Body of pancreas (tissue), 4 donors: ENCODE data around the gene SYCE3. TPM values are rescaled to one million over a fixed set of nuclear protein-coding genes. Genes with fewer than 3 reads are reported as not detected.

Source experiments
- ATAC-seq: fragments of 150-250 bp; one replicate; pipeline ENCODE4 v1.9.1; 2016
- DNase-seq, 4 donors: peaks; one replicate each; pipeline ENCODE4 v3.0.0-alpha.2; 2019
- H3K27ac ChIP-seq, 4 donors: fragments of 200-600 bp; sonication (generic); 1 replicate in 3 of 4; 2 replicates in 1 of 4; pipeline versions ENCODE4 v1.5.1 to v1.6.1; 2016 to 2019; ENCODE audit warnings: mild to moderate bottlenecking in 1 of 4, mixed read lengths in 1 of 4, moderate library complexity in 1 of 4
- H3K27me3 ChIP-seq, 2 donors: fragments of 200-600 bp; sonication (generic); one replicate each; pipeline ENCODE4 v1.6.0; 2016; ENCODE audit warnings: mild to moderate bottlenecking in 1 of 2
- H3K36me3 ChIP-seq, 2 donors: fragments of 200-600 bp; sonication (generic); replicated peaks in 1 of 2; 2 replicates each; pipeline ENCODE4 v1.5.1; 2016; ENCODE audit warnings: low read depth in 2 of 2; ENCODE audit not compliant: insufficient read depth in 1 of 2
- H3K4me1 ChIP-seq: fragments of 200-600 bp; sonication (generic); one replicate; pipeline ENCODE4 v1.6.0; 2016
- H3K4me3 ChIP-seq, 2 donors: fragments of 200-600 bp; sonication (generic); 1 replicate in 1 of 2; 2 replicates in 1 of 2; pipeline ENCODE4 v1.5.1; 2016 to 2019
- H3K9me3 ChIP-seq, 3 donors: fragments of 200-600 bp; sonication (generic); 1 replicate in 2 of 3; 2 replicates in 1 of 3; pipeline ENCODE4 v1.5.1; 2016
- POLR2A ChIP-seq, 3 donors: fragments of 450-650 bp; IDR thresholded peaks; one replicate each; pipeline ENCODE4 v1.6.1; 2016; ENCODE audit warnings: antibody characterized with exemption in 3 of 3, mild to moderate bottlenecking in 2 of 3
- WGBS, 2 donors: methylation state at CpG; one replicate each; pipeline ENCODE4 v1.1.5; 2017; 5-methylcytosine and 5-hydroxymethylcytosine counted together
- intact Hi-C: fragments of 100-400 bp; cut with DNase I; formaldehyde crosslinking; loops from one replicate; pipeline ENCODE4 v1.15.1; 2023
- total RNA-seq, 2 donors: library from RNA; depleted of rRNA; stranded (reverse); fragments of >200 nt; gene quantifications; one replicate each; pipeline ENCODE4 v1.1.0, GENCODE V29; 2016
- TF ChIP-seq, protein P1 (sequence below), 7 experiments: fragments of 450-650 bp in 4 of 7; fragments of 200-600 bp in 3 of 7; sonication (generic) in 3 of 7; IDR thresholded peaks; one replicate each; pipeline ENCODE4 v1.5.1; 2016 to 2019; ENCODE audit warnings: antibody characterized with exemption in 7 of 7

SYCE3 gene
- total RNA-seq, 2 donors from 2014 or later, result not detected

DNA sequence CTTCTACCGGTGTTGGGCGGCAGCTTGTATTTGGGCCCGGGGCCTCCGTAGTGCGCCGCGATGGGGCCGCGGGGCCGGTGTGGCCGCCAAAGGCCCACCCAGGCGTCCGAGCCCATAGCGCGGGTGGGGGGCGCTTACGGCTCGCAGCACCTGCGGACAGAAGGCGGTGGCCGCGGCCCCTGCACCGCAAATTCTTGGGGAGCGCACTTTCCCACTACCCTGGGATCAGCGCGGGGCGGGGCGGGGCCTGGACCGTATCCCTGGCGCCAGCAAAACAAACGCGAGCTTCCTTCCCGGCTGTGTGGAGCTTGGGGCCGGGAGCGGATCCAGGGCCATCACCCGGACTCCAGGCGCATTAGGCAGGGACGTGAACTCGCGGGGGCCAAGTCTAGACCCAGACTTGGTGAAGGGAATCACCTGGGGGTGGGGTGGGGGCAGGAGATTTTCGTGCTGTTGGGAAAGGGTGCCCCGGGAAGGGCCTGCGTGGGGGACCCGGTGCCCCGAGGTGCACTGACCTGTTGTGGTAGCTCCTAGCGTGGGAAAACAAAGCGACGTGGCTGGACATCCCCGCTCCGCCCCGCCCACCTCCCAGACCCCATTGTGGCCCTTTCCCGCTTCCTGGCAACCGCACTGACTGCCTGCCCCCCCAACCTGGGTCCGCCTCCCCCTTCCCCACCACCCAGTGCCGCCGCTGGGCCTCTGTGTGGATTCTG is 30.6 kb downstream of the SYCE3 start:
- Histone ChIP-seq H3K36me3 (no peaks in the 10 kb centered on the region), H3K27me3 (peaks cover 0 to 21% of the 10 kb centered on the region in 2 donors), H3K27ac (peak overlapping the region; percentile 70 to 90 (median 82)), H3K4me1 (peaks cover 42% of the 10 kb centered on the region), H3K9me3 (no peaks in the 10 kb centered on the region), H3K4me3 (peak overlapping the region in 1 of 2 donors; percentile 17)
- ATAC-seq, result peak; percentile 65
- TF ChIP-seq, protein P1, sequence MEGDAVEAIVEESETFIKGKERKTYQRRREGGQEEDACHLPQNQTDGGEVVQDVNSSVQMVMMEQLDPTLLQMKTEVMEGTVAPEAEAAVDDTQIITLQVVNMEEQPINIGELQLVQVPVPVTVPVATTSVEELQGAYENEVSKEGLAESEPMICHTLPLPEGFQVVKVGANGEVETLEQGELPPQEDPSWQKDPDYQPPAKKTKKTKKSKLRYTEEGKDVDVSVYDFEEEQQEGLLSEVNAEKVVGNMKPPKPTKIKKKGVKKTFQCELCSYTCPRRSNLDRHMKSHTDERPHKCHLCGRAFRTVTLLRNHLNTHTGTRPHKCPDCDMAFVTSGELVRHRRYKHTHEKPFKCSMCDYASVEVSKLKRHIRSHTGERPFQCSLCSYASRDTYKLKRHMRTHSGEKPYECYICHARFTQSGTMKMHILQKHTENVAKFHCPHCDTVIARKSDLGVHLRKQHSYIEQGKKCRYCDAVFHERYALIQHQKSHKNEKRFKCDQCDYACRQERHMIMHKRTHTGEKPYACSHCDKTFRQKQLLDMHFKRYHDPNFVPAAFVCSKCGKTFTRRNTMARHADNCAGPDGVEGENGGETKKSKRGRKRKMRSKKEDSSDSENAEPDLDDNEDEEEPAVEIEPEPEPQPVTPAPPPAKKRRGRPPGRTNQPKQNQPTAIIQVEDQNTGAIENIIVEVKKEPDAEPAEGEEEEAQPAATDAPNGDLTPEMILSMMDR (IDR thresholded peaks at IDR 0.05), result no peak
- TF ChIP-seq POLR2A (IDR thresholded peaks at IDR 0.05), result peak in 2 of 3 donors; percentile 39 to 48
- DNase-seq, result peak; percentile 73 to 83 (median 82)
- WGBS, 2 donors, result 2 to 5% methylated on average over 16 to 53 of the region's 56 CpGs
- intact Hi-C loops, result no loop called here

DNA sequence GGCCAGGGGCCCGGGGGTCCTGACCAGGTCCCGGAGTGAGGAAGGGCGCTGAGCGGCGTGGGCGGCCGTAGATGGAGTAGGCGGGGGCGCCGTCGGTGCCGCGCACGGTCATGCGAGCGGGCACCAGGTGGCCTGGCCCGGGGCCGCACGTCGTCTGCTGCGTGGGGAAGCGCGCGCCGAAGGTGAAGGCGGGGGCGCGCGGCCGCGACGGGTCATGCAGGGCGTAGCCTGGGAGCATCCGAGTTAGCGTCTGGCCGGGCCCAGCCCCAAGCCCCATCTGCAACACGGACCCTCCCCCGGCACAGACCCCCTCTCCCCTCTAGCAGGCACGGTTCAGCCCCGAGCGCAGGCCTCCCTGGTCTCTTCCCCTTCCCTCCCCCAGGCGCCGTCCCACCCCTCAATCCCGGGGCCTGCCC is 31.2 kb downstream of the SYCE3 start:
- ATAC-seq, result peak; percentile 31
- intact Hi-C loops, result no loop called here
- whole genome bisulfite sequencing, 2 donors, result 2 to 7% methylated on average over 3 to 37 of the region's 44 CpGs
- Histone ChIP-seq H3K9me3 (no peaks in the 10 kb centered on the region), H3K27me3 (peaks cover 0 to 21% of the 10 kb centered on the region in 2 donors), H3K36me3 (no peaks in the 10 kb centered on the region), H3K27ac (peak overlapping the region; percentile 70 to 90 (median 82)), H3K4me1 (peaks cover 48% of the 10 kb centered on the region), H3K4me3 (peak overlapping the region in 1 of 2 donors; percentile 17)
- peak in 1 of 3 donors; percentile 11 for TF ChIP-seq POLR2A (IDR thresholded peaks at IDR 0.05)
- TF ChIP-seq, protein P1 (IDR thresholded peaks at IDR 0.05), result no peak
- DNase-seq, result peak in 3 of 4 donors; percentile 50 to 58 (median 50)

DNA sequence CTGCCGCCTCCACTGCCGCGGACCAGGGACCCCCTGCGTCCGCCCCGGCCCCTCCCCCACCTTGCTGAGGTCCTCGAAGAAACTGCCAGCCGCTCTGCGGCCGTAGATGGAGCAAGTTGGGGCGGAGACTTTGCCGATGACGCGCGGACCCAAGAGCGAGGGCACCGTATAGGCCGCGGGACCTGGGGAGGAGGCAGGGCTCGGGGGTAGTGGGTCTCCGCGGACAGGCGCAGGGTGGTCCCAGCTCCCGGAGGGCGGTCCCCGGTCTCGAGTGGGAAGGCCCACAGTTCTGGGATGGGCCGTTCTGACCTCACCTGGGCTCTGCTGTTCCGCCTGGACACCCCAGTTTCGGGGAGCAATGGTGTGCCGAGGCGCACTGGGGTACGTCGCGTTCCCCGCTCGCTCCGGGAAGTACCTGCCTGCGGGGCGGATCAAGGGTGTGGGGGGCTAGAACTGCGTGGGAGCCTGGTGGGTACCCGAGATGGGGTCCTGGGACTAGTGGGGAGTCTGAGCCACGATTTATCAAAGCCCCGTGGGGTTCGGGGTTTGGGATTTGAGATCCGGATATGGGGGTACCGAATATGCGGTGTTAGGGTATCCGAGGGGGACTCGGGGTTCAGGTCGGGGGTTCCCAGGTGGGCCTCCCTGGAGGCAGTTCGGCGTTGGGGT is 31.7 kb downstream of the SYCE3 start:
- DNase-seq, result peak; percentile 72 to 86 (median 80)
- Histone ChIP-seq H3K27ac (peak overlapping the region; percentile 70 to 90 (median 82)), H3K27me3 (peaks cover 0 to 21% of the 10 kb centered on the region in 2 donors), H3K4me1 (peaks cover 53% of the 10 kb centered on the region), H3K36me3 (no peaks in the 10 kb centered on the region), H3K4me3 (no peak overlapping the region), H3K9me3 (no peaks in the 10 kb centered on the region)
- intact Hi-C loops, result no loop called here
- 3 to 7% methylated on average over 22 to 52 of the region's 53 CpGs for WGBS, 2 donors
- peak; percentile 45 for ATAC-seq
- TF ChIP-seq, protein P1 (IDR thresholded peaks at IDR 0.05), result no peak
- peak in 2 of 3 donors; percentile 50 to 77 for TF ChIP-seq POLR2A (IDR thresholded peaks at IDR 0.05)

DNA sequence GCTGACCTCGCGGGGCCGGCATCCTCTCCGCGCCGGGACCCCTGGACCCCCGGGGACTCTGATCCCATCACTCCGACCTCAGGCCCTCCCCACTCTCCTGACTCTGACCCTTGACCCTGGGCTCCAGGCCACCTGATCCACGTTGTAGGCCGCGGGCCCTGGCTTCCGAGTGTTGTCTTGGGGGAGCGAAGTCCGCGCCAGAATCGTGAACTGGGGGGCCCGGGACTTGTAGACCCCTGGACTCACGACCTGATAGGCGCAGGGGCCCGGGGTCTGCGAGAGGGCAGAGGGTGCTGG is 32.2 kb downstream of the SYCE3 start:
- intact Hi-C loops, result no loop called here
- H3K27me3 ChIP-seq, result peaks cover 0 to 21% of the 10 kb centered on the region in 2 donors
- TF ChIP-seq, protein P1 (IDR thresholded peaks at IDR 0.05), result no peak
- TF ChIP-seq POLR2A (IDR thresholded peaks at IDR 0.05), result peak in 1 of 3 donors; percentile 19
- H3K36me3 ChIP-seq, result no peaks in the 10 kb centered on the region
- H3K4me3 ChIP-seq, result no peak overlapping the region
- ATAC-seq (no peak), DNase-seq (peak in 1 of 4 donors; percentile 43)
- peaks cover 54% of the 10 kb centered on the region for H3K4me1 ChIP-seq
- peak overlapping the region; percentile 70 to 90 (median 82) for H3K27ac ChIP-seq
- WGBS, 2 donors, result 4% methylated on average over 21 of the region's 21 CpGs; no CpG with 5 or more reads in 1 of the 2 donors
- no peaks in the 10 kb centered on the region for H3K9me3 ChIP-seq
